GM19468 (cell line): ENCODE results near the gene PYGO2.

Source experiments
- ATAC-seq: cut with Tn5 transposase; IDR thresholded peaks from one replicate; pipeline ENCODE4 v1.9.1; 2021; ENCODE audit warnings: mild to moderate bottlenecking, moderate library complexity, moderate number of reproducible peaks; ENCODE audit not compliant: unreplicated experiment; ENCODE audit errors: extremely low read depth

Gene PYGO2

GRCh38 chr1:154945962-154946850 lies 15.4 kb downstream of the PYGO2 start:
- ATAC-seq, result no peak

DNA sequence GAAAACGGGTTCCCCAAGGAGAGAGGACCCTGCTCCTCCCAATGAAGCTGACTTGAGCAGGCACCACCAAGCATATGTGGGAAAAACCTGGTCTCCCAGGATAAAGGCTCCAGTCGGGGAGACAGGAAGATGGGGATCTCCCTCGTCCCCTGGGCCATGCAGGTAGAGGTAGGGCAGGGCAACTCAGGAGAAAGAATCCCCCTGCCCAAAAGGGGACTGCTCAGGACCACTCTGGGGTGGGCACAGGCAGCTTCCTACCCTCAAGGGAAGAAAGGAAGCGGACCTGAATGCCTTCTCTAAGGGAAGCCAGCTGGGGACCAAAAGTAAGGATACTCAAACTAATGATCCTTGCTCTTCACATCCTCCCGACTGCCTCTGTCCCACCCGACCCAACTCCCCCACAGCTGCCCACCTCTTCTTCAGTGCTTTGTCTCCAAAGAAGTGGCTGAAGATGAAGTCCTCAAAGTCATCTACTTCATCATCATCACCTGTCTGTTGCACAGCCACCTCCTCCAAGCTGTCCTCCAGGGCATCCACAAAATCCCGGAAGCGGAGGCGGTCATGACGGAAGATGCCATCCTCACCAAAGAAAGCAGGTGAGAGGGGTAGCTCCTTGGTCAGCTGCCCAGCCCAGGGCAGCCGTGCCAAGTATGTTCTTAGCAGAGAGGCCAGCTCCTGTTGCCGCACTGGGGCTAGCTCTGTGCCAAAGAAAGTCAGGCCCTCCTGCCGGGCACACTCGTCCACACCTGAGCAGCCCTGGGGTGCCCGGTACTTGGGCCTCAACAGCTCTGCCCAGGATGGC lies 16.2 kb downstream of the PYGO2 start:
- no peak for ATAC-seq

GRCh38 chr1:154944401-154945159 lies 17.0 kb downstream of the PYGO2 start:
- no peak for ATAC-seq

GRCh38 chr1:154943649-154944400 lies 17.8 kb downstream of the PYGO2 start:
- ATAC-seq, result no peak

DNA sequence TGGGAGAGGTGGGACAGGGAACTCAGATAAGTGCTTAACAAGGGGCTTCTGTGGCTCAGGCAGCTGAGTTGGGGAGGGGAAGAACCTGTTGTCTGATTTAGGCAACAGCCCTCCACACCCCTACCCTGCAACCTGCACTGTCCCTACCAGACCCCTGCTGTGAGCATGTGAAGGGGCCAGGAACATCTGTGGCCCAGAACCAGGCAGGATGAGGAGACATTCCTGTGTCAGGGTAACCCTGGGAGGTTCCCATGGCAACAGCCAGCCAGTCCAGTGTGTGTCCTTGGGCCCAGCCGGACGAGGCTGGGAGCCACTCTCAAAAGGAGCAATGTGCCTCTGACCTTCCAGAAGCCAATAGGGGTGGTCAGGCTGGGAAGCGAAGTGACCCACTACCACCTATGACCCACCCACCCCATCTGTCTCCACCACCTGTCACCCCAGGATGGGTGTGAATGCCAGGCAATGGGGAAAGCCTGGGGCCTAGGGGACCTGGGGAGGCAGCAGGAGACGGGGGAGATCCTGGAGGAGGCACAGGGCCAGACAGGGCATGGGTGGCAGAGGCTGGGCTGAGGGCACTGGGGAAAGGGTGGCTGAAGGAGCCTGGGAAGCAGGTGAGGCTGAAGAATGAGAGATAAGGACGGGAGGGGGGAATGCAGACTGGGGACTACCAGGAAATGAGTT lies 20.1 kb downstream of the PYGO2 start:
- no peak for ATAC-seq

GRCh38 chr1:154940651-154941194 lies 20.9 kb downstream of the PYGO2 start:
- no peak for ATAC-seq

GRCh38 chr1:154940213-154940560 lies 21.4 kb downstream of the PYGO2 start:
- ATAC-seq, result no peak

DNA sequence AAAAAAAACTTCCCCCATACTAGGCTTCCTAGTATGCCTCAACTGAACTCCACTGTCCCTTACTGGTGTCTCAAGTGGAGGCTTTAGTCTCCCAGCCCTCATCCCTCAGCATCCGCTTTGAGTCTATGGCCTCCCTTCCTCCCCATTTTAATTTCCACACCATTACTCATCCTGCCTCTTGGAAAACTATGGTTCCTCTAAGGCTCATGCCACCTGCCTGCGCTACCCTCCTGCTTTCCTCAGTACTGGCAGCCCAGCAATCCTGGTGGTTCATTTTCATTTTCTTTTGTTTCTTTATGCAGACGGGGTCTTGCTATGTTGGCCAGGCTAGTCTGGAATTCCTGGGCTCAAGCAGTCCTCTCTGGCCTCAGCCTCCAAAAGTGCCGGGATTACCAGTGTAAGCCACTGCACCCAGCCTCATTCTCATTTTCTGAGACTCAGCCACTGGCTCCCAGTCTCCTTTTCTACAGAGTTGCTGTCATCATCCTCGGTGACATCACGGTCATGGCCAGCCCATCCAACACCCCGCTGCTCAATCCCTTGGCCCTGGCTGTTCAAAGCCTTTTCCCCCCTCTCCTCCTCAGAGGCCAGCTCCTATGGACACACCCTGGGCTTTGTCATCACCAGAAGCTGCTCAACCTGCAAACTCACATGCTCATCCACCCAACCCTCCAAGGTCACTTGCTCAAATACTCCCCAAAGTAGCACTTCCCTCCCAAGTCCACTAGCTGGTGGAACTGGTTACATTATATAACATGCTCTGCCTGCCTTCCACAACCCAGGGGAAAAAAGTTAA lies 22.8 kb downstream of the PYGO2 start:
- ATAC-seq, result no peak

GRCh38 chr1:154937988-154938386 lies 23.6 kb downstream of the PYGO2 start:
- no peak for ATAC-seq

- ATAC-seq, result peak; percentile 28
Measured at GRCh38 chr1:154937085-154937987, 24.2 kb downstream of the PYGO2 start.

GRCh38 chr1:154936555-154937084 lies 25.0 kb downstream of the PYGO2 start, which contains the start of gene PMVK:
Gene PMVK, minus strand, starts transcription at chr1:154936719. Its CDS starts 34 bp downstream, at chr1:154936685.
- ATAC-seq, result peak; percentile 43

- no peak for ATAC-seq
Measured at GRCh38 chr1:154935749-154936554, 25.6 kb downstream of the PYGO2 start.

DNA sequence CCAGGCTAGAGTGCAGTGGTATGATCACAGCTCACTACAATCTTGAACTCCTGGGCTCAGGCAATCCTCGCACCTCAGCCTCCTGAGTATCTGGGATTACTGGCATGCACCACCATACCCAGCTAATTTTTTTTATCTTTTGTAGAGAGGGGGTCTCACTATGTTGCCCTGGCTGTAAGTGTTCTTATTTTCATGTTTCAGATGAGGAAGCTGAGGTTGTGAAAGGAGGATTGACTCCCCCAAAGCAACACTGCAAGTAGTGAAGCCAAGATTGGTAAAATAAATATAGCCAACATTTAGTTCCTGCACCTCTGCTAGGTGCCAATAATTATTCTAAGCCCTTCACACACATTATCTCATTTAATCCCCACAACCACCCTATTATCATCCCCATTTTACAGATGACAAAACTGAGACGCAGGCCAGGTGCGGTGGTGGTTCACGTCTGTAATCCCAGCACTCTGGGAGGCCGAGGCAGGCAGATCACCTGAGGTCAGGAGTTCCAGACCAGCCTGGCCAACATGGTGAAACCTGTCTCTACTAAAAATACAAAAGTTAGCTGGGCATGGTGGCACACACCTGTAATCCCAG lies 27.1 kb downstream of the PYGO2 start:
- no peak for ATAC-seq

- ATAC-seq, result no peak
Measured at GRCh38 chr1:154931940-154932487, 29.6 kb downstream of the PYGO2 start.

- no peak for ATAC-seq
Measured at GRCh38 chr1:154926201-154926600, 35.4 kb downstream of the PYGO2 start.
